MCF 10A (cell line): ENCODE measurements around the gene LSM4. TPM values are rescaled to one million over a fixed set of nuclear protein-coding genes. Genes with fewer than 3 reads are reported as not detected.
A peak's percentile ranks its signal among the peaks of the same experiment; 100 is the strongest.

Experiments
- BruUV-seq: library from RNA; stranded (reverse); fragments of 400-500 nt; replicated peaks from 2 replicates; lab custom pipeline; 2021; lab: Mats Ljungman, UMichigan
- CTCF ChIA-PET: fragments of 300-600 bp; sonication (Branson Sonifier 250); formaldehyde crosslinking; extraction: SDS; loops from one replicate; lab custom pipeline; 2021; ENCODE audit warnings: antibody characterized with exemption, inconsistent platforms; lab: Yijun Ruan, JAX
- POLR2A ChIA-PET: fragments of 300-600, 350-650 bp; sonication (Branson Sonifier 250); formaldehyde crosslinking; extraction: SDS; loops from one replicate; lab custom pipeline; 2020; ENCODE audit warnings: antibody characterized with exemption, inconsistent platforms; lab: Yijun Ruan, JAX
- DNase-seq: peaks from one replicate; pipeline ENCODE4 v3.0.0-alpha.2; 2018; ENCODE audit not compliant: unreplicated experiment
- H3K27ac Mint-ChIP-seq: one replicate; pipeline ENCODE4 v1.8.0; 2022; ENCODE audit warnings: mild to moderate bottlenecking, low read depth, mixed read lengths; ENCODE audit not compliant: unreplicated experiment
- H3K27me3 Mint-ChIP-seq: one replicate; pipeline ENCODE4 v1.8.0; 2022; ENCODE audit warnings: mixed read lengths; ENCODE audit not compliant: insufficient read depth, unreplicated experiment
- H3K36me3 Mint-ChIP-seq: one replicate; pipeline ENCODE4 v1.8.0; 2022; ENCODE audit warnings: mild to moderate bottlenecking, moderate library complexity, mixed read lengths; ENCODE audit not compliant: insufficient read depth, unreplicated experiment
- H3K4me1 Mint-ChIP-seq: one replicate; pipeline ENCODE4 v1.8.0; 2022; ENCODE audit warnings: mixed read lengths; ENCODE audit not compliant: insufficient read depth, unreplicated experiment
- H3K4me3 Mint-ChIP-seq: one replicate; pipeline ENCODE4 v1.8.0; 2022; ENCODE audit warnings: mild to moderate bottlenecking, moderate library complexity, mixed read lengths; ENCODE audit not compliant: unreplicated experiment
- H3K9me3 Mint-ChIP-seq: one replicate; pipeline ENCODE4 v1.8.0; 2022; ENCODE audit warnings: mixed read lengths; ENCODE audit not compliant: unreplicated experiment
- CTCF ChIP-seq: fragments of 200-600 bp; IDR thresholded peaks from one replicate; pipeline ENCODE4 v1.8.0; 2022; ENCODE audit warnings: antibody characterized with exemption, mild to moderate bottlenecking; ENCODE audit not compliant: unreplicated experiment
- intact Hi-C: fragments of 100-400 bp; cut with micrococcal nuclease; formaldehyde crosslinking; loops from 2 replicates; pipeline ENCODE4 v1.14.1; 2022
- total RNA-seq: library from RNA; stranded (reverse); gene quantifications from 2 replicates; pipeline ENCODE4 v1.2.3, GENCODE V29; 2022

Gene LSM4
- total RNA-seq, 1 experiment from 2014 or later, result 193 TPM

GRCh38 chr19:18300930-18301717 lies 21.8 kb downstream of the LSM4 start:
- DNase-seq, result peak; percentile 68
- H3K4me3 Mint-ChIP-seq, result no peak overlapping the region
- H3K9me3 Mint-ChIP-seq, result no peaks in the 10 kb centered on the region
- peak overlapping the region; percentile 39 for H3K27ac Mint-ChIP-seq
- CTCF ChIA-PET, result interaction anchor here (0.6 to 3.5 kb wide), 4 partner anchors 22 to 92 kb away, joined by 3 to 15 read pairs (median 4); no protein-coding TSS in a partner anchor
- BruUV-seq, result no TSS peak
- H3K36me3 Mint-ChIP-seq, result peaks cover 2% of the 10 kb centered on the region
- H3K27me3 Mint-ChIP-seq, result no peaks in the 10 kb centered on the region
- intact Hi-C loops, result loop anchor here (1.0 kb wide), 1 partner anchor 19 kb away; no protein-coding TSS in a partner anchor
- peaks cover 23% of the 10 kb centered on the region for H3K4me1 Mint-ChIP-seq
- no peak for TF ChIP-seq CTCF
- POLR2A ChIA-PET, result interaction anchor here (0.5 to 6.9 kb wide), 8 partner anchors 9 to 995 kb away, joined by 3 to 81 read pairs (median 4); partner anchors contain the start of genes GDF15, JUND and RAB3A

GRCh38 chr19:18299654-18300053 lies 23.2 kb downstream of the LSM4 start:
- ChIA-PET POLR2A (interaction anchor here (0.6 to 6.9 kb wide), 2 partner anchors 15 to 19 kb away, joined by 3 to 81 read pairs; partner anchors contain the start of gene JUND), CTCF (interaction anchor here (0.6 to 3.5 kb wide), 3 partner anchors 20 to 787 kb away, joined by 3 to 15 read pairs (median 3); no protein-coding TSS in a partner anchor)
- Mint-ChIP-seq H3K9me3 (no peaks in the 10 kb centered on the region), H3K4me1 (peaks cover 21% of the 10 kb centered on the region), H3K27ac (no peak overlapping the region), H3K27me3 (no peaks in the 10 kb centered on the region), H3K36me3 (no peaks in the 10 kb centered on the region), H3K4me3 (no peak overlapping the region)
- BruUV-seq, result no TSS peak
- DNase-seq, result no peak
- intact Hi-C loops, result no loop called here
- TF ChIP-seq CTCF, result no peak

- H3K36me3 Mint-ChIP-seq, result peaks cover 5% of the 10 kb centered on the region
- DNase-seq, result no peak
- CTCF ChIA-PET, result interaction anchor here (0.7 to 2.1 kb wide), 2 partner anchors 19 to 240 kb away, joined by 3 to 10 read pairs; no protein-coding TSS in a partner anchor
- no peaks in the 10 kb centered on the region for H3K27me3 Mint-ChIP-seq
- H3K27ac Mint-ChIP-seq, result no peak overlapping the region
- no peak for TF ChIP-seq CTCF
- no TSS peak for BruUV-seq
- H3K9me3 Mint-ChIP-seq, result no peaks in the 10 kb centered on the region
- intact Hi-C loops, result no loop called here
- no peak overlapping the region for H3K4me3 Mint-ChIP-seq
- peaks cover 17% of the 10 kb centered on the region for H3K4me1 Mint-ChIP-seq
- POLR2A ChIA-PET, result no interaction called here
These were observed 24.3 kb downstream of the LSM4 start for GRCh38 chr19:18298601-18299000.

GRCh38 chr19:18297308-18297707 lies 25.6 kb downstream of the LSM4 start:
- CTCF ChIA-PET, result interaction anchor here (1.2 to 2.1 kb wide), 2 partner anchors 18 to 26 kb away, joined by 3 to 10 read pairs; partner anchors contain the start of gene LSM4
- TF ChIP-seq CTCF, result no peak
- POLR2A ChIA-PET, result no interaction called here
- no peak overlapping the region for H3K27ac Mint-ChIP-seq
- H3K4me1 Mint-ChIP-seq, result peaks cover 20% of the 10 kb centered on the region
- H3K4me3 Mint-ChIP-seq, result no peak overlapping the region
- no TSS peak for BruUV-seq
- H3K36me3 Mint-ChIP-seq, result peaks cover 6% of the 10 kb centered on the region
- no peak for DNase-seq
- no peaks in the 10 kb centered on the region for H3K9me3 Mint-ChIP-seq
- no peaks in the 10 kb centered on the region for H3K27me3 Mint-ChIP-seq
- intact Hi-C loops, result no loop called here
